ENCODE data around the gene OR2W1.

The OR2W1 gene

GRCh38 chr6:28995093-28995650, 49.8 kb downstream of the OR2W1 start:
- DNase-seq, result no peak

Data from NCI-H187 treated with DMSO at 0.1 percent for 48 hours (cell line).